NCI-H146 treated with DMSO at 0.1 percent for 48 hours (cell line): ENCODE data around the gene SOWAHC.

ENCODE experiments used
- DNase-seq: peaks from one replicate; lab custom pipeline; 2025; ENCODE audit not compliant: unreplicated experiment; lab: John Stamatoyannopoulos, UW

Gene SOWAHC

DNA sequence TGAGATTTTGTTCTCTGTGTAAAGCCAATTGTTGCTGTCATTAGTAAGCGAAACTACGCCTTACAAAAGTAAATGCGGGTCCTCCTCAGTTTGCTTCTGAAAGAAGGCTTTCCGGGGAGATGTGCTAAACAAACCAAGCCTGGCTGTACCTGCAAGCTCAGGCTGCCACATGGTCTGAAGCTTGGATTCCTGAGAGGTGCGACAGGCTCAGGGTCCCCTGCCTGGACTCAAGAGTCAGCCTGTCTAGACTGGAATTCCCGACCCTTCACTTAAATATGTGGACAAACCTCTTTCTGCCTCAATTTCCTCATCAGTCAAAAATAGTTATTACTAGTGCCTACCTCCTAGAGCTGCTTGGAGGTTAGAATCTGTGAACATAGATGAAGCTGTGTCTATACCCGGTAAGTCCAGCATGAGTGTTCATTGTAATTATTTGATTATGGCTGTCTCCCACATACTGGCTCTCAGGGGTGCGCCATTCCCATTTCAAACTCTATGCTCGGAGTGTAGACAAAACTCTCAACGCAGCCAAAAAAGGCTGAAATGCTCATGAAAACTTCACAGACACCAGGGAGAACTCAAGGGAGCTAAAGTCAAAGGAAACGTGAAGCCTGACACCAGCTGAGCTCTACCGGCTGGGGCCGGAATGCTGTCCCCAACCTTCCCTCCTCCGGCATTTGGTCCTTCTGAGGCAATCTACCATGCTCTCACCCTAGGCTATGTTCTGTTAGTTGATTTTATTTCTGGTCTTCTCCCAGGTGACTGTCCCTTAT, 31.4 kb downstream of the SOWAHC start:
- no peak for DNase-seq

DNA sequence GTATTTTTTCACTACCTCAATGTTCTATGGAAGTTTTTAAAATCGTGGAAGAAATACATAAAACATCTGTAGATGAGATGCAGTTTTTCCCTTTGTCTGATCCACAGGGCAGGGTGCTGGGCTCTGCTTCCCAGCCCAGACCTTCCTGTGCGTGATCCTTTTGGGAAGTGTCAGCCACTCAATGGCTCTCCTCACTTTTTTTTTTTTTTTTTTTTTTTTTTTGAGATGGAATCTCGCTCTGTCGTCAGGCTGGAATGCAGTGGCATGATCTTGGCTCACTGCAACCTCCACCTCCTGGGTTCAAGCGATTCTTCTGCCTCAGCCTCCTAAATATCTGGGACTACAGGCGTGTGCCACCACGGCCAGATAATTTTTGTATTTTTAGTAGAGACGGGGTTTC, 32.8 kb downstream of the SOWAHC start:
- DNase-seq = no peak

DNA sequence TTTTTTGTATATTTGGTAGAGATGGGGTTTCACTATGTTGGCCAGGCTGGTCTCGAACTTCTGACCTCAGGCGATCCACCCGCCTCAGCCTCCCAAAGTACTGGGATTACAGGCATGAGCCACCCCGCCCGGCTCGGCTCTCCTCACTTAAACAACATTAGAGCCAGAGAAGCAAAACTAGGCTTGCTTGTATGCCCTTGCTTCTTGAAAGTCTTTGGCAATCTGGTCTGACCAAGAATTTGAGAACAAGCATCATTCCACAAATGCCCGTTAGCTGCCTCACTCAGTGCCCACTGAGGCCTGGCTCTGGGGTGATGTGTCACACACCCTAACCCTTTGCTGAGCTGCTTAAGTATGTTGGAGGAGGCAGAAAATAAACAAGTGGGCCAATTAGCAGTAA, 33.5 kb downstream of the SOWAHC start:
- no peak for DNase-seq

DNA sequence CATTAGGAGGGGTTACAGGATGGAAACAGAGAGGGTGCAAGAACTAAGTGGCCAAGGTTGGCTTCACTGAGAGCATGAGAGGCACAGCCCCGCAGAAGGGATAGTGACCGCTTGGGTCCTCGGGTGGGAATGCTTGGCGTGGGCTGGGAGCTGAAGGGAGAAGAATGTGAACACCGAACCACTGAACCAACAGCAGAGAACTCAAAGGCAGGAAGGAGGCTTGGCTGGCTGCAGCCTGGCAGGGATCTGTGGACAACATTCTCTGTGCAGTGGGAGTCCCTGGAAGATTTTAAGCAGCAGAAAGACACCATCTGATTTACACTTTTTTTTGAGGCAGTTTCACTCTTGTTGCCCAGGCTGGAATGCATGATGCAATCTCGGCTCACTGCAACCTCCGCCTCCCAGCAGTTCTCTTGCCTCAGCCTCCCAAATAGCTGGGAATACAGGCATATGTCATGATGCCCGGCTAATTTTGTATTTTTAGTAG, 33.9 kb downstream of the SOWAHC start:
- DNase-seq = no peak

DNA sequence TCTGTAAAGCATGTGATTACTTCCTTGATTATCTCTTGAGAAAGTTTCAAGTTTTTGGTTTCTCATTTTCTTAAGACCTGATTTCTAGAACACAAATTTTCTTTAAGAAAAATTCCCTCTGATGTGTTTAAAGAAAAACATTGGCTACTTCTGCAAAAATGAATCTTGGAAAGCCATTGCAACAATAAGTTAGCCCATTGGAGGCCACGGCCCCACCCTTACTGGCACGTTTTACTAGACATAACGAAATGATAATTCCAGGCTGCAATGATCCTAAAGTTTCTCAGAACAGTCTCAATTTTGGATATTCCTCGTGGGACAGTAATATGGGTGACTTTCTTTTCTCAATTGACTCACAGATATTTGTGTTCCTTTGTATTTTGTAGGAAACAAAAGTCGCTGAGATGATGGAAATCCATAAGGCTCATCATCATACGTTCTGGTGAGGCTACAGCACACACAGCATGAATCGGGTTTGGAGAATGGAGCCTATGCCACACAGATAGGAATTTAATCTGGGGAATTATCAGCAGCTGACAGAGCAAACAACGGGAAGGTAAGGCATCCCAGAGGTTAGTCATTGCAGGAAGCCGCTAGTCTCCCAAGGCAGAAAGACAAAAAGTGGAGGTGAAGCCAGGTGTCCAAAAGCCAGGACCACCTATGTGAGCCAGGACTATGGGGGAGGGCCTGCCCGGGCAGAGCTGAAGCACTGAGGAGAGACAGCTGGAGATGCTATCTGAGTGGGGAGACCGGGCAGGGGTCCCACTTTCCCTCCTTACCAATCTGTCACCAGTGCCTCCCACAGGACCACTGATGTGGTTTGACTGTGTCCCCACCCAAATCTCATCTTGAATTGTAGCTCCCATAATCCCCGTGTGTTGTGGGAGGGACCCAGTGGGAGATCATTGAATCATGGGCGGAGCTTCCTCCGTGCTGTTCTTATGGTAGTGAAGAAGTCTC, 35.9 kb downstream of the SOWAHC start:
- no peak for DNase-seq

DNA sequence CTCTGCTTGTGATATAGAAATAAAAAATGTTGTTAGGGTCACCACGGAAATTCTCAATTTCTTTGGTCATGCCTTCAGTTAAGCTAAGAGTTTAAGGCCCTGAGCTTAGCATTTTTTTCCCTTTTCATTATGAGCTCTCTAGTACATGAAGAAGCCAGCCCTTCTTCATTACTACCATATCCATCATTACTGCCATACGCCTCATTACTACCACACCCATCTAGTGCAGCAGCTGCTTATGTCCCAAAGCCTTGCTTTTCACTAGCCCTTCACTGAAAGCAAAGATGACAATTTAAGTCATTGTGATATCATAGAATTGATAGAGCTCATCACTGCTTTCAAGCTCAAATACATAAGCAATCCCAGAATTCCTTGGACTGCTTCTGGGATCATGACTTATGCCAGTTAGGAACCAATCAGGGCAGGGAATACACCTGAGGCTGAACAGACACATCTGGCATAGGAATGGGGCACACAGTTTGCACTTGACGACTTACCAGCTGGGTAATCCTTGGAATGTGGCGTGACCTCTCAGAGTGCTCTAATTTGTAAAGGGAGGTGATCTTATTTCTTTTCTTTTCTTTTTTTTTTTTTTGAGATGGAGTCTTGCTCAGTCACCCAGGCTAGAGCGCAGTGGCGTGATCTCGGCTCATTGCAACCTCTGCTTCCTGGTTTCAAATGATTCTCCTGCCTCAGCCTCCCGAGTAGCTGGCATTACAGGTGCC, 40.3 kb downstream of the SOWAHC start:
- no peak for DNase-seq

DNA sequence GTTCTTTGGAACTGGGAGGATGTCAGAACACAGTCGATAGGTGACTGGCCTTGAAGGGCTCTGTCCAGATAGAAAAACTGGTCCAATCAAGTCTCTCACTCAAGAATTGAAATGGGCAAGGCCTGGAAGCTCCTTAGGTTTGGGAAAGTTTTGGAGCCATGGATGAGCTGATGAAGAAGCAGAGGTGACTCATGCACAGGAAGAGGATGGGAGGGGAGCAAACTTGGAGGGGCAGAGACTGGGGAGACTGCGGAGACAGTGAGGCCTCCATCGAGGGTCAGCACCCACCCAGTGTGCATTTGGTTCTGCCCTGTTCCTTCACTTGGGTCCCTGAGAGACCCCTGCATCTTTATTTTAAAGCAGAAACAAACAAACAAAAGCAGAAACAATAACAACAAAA, 41.1 kb downstream of the SOWAHC start:
- DNase-seq = no peak

DNA sequence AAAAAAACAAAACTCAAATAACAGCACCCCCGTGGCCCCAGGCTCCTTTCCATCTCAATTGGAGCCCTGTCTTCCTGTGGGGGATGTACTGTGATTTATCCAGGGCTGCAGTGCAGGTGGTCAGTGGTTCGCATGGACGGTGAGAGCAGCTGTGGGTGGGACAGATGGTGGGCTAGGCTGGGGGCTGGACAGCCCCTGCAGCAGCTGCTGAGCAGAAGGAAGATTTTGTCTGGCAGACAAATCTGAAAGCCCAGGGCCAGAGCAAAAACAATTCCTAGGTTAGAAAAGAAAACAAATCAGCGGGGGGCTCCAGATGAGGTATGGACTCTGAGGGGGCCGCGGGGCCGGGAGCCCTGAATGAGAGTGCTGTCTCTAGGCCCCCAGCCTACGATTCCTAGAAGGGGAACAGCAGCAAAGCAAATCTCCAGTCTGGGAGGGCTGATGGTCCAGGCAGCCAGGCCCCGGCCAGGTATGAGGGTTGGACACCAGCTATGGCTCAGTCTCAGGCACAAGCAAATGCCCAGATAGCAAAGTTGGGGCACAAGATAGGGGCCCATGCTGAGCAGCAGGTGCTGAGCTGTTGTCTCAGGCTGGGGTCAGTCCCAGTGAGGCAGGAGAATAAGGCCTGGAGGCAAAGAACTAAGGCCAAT, 45.4 kb downstream of the SOWAHC start:
- no peak for DNase-seq

DNA sequence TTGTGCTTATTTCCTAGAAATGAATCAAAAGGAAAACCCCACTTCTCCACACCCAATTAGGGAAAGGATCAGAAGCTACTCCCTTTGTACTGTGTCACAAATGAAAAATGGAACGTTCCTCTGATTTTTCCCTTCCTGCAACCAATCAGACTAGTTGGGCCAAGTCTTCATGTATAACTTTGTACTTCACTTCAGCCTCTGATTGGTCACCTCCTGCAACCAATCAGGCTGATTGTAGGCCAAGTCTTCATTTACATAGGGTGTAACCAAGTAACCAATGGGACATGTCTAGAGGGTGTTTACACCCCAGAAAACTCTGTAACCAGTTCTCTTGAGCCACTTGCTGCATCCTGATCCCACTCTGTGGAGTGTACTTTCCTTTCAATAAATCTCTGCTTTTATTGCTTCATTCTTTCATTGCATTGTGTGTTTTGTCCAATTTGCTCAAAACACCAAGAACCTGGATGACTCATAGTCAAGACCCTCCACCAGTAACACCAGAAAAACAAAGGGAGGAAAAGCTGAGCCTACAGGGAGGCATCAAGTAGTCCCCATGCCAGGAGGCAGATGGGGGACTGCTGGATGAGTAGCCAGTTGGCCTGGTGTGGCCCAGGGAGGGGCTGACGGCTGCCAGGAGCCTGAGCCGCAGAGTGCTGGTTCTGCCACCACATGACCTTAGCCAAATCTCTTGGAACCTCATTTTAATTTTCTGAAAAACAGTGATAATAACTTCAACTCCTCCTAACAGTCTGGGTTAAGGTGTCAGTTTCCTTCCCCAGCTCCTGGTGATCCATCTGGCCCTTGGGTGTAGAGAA, 46.1 kb downstream of the SOWAHC start:
- no peak for DNase-seq

DNA sequence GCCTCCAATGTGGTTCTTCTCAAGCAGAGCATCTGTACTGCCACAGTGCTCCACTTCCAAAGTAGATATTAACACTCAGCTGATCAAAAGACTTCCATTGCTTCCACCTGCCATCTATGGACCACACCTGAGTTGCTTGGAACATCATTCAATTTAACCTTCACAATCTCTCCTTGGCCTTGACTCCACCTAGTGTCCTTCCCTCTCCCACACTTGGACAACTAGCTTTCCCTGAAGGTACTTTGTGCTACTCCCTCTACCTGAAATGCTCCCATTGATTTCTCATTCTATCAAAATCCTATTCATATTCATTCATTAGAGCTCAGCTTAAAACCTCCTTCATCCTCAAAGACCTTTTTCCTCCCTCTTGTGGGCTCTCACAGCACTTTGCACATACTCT, 48.7 kb downstream of the SOWAHC start:
- DNase-seq = no peak

GRCh38 chr2:109663721-109664120, 49.6 kb downstream of the SOWAHC start:
- DNase-seq = no peak

DNA sequence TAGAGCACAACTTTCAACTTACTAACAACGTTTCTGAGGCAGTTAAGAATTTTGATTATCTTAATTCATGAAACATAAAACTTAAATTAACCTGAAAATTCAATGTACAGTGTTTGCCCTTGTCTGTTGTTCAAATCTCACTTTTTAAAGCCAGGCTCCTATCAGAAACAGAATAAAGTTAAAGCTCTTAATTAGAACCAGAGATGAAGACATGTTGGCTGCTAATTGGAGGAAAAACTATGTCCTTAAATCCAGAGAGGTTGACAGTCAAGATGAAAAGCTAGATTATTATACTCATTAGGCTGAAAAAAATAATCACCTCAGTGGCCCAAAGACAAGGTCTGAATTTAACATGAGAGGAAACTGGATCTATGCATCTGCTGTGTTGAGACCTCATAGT, 52.3 kb downstream of the SOWAHC start:
- no peak for DNase-seq
